Tongue (tissue), 2 donors: ENCODE results near the gene MYL7. TPM values are rescaled to one million over a fixed set of nuclear protein-coding genes. Genes with fewer than 3 reads are reported as not detected.
A peak's percentile ranks its signal among the peaks of the same experiment; 100 is the strongest.
"Not testable (repeated sequence)": the region's sequence is repeated elsewhere in the genome, so short reads cannot be mapped to it uniquely, and the experiment has no call there.

ENCODE experiments used
- DNase-seq: peaks from one replicate; pipeline ENCODE4 v3.0.0-alpha.2; 2015
- total RNA-seq: library from RNA; depleted of rRNA; stranded (reverse); fragments of >200 nt; gene quantifications from one replicate; pipeline ENCODE4 v1.2.3, GENCODE V29; 2014

Gene MYL7
- total RNA-seq, 1 donor from 2014 or later = not detected

DNA sequence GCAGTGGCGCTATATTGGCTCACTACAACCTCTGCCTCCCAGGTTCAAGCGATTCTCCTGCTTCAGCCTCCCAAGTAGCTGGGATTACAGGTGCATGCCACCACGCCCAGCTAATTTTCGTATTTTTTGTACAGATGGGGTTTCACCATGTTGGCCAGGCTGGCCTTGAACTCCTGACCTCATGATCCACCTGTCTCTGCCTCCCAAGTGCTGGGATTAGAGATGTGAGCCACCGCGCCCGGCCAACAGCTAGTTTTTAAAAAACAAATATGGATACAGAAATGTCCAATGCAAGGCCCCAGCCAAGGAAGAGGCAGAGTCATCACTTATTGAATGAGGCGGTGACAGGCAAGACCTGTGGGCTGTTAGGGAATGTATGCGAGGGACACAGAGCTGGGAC is 30.8 kb upstream of the MYL7 start:
- DNase-seq = not testable (repeated sequence)

DNA sequence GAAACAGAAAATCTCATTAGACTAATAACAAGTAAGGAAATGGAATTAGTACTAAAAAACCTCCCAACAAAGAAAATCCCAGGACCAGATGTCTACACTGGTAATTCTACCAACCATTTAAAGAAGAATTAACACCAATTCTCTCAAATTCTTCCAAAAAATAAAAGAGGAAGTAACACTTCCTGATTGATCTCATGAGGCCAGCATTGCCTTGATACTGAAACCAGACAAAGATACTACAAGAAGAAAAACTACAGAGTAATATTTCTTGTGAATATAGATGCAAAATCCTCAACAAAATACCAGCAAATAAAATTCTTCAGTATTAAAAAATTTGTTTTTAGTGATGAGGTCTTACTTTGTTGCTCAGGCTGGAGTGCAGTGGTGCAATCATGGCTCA is 26.8 kb upstream of the MYL7 start:
- no peak for DNase-seq

DNA sequence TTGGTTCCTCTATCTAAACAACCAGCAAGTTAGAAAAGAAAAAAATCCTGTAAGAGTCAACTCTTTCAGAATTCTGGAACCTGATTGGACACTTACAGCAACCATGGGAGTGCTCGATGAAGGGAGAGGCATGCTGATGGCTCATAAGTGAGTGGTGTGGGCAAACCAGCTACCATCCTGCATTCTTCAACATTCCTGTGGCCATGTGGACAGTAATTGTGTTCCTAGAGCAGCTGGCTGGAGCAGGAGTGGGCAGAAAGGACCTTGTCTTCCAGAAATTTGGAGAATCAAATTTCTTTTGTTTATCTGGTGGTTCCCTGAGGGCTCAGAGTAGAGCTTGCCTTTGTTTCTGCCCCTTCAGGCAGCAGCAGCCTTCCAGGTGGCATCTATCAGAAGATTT is 22.5 kb upstream of the MYL7 start:
- no peak for DNase-seq

DNA sequence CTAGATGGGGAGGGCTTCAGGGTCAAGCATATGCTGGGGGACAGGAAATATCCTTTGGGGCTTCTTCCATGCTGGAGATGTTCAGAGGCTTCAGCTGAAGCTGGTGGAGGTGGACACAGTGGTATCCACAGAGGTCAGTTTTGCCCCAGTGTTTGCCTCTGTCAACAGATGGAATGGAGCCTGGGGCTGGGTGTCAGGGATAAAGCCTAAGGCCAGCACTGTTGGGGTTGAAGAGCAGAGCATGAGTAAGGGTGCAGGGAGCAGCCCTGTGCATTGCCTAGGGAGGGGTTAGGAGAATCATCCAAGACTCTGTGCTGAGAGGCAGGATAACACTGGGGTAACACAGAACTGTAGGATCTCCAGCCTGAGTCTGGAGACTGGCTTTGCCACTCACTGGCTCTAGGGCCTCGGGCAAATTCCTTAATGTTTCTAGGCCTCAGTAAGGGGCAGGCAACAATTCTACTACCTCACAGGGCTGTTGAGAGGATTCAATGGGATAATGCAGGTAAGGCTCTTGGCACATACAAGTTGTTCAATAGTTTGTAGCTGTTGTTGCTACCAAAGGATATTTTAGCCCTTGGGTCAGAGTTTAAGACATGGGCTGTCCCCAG is 21.8 kb upstream of the MYL7 start:
- no peak for DNase-seq

- no peak for DNase-seq
Measured at GRCh38 chr7:44162179-44162578, 21.0 kb upstream of the MYL7 start.

- DNase-seq = no peak
Measured at GRCh38 chr7:44161371-44161770, 20.2 kb upstream of the MYL7 start.

DNA sequence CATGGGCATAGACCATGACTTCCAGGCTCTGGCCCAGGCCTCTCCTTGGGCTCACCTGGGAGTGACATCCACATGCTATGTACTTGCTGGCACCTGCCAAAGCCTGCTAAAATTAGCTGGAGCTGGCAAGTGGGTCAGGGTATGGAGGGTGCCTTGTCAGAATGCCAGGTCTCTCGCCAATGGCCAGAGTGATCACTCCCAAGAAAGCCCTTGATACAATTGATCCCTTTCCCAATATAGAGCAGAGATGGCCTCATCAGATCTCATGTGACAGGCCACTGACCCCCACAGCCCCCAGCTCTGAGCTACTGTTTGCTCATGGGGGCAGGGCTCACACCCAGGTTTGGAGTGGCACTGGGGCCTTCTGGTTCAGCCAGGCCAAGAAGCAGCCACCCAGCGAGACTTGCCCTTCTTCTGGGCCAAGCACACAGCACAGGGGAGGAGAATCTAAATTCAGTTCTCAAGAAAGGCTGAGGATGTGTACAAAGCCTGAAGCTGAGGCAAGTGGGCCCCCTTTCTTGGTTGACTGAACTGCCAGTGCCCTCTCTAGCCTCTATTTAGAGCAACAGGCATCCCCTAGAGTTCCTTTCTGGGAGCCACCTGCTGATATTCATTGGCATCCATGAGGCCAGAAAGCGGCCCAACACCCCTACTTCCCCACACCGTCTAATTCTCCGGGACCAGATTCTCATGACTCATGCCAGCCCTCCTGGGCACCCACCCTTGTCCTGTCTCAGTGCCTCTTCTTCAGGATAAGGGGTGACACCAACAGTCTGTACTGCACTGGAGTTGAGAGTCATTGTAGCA is 18.9 kb upstream of the MYL7 start:
- DNase-seq = no peak

DNA sequence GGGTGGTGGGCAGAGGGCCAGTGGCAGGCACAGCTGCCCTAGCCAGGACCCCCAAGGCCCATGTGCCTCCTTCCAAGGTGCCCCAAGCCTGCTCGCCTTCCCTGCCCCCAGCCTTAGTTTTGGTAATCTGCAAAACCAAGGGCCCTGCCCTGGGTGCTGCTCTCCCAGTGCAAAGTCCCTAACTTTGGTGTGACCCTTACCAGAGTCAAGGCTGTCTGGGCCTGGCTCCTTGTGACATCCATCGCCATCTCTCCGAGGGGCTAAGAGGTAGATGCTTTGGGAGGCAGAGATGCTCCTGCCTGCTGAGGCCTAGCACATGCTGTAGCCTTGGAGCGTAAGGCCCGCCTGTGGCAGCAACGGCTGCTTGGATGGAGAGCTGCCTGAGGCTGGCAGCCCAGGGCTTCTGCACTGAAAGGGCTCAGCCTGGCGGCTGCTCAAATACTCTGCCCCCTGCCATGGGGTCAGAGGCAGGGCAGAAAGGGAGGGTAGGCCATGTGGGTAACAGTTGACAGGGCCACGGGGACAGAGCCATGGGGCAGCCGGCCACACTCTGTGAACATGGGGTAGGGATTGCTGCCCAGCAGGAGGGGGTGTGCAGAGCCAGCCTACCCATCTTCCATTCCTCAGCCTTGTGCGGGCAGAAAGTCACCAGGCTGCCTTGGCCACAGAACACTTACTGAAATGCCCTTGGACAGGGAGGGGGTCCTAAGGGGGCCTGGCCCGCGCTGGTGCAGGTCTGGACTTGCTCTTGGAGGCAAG is 17.9 kb upstream of the MYL7 start:
- DNase-seq = no peak

DNA sequence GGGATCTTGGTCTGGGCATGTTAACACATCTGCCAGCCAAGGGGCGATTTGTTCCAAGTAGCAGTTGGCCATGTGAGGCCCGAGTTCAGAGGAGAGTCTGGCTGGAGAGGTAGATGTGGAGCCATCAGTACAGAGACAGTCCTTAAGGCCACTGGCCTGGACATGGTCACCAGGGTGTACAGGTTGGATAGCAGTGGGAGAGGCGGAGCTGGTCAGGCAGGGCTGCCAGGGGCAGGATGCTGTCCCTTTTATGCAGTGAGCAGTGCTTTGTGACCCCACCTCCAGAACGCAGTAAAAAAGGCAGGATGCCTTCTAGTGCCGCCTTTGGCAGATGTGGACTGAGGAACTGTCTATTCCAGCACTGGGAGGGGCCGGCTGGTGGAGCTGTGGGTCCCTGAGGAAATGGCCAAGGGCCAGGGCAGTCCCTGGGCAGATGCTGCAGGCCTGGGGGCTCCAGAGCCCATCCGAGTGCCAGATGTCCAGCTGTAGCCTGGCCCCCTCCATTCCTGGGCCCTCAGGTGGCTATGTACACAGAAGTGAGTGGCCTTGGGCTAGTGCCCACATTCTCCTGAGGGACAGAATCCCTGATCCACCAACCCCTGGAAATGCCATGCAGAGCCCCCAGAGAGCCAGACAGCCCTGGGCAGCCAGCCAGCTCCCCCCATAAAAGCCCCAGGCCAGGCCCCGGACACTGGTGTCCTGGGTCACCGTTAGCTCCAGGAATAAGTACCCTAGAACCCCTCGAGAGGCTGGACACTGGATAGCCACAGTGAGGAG is 17.2 kb upstream of the MYL7 start:
- no peak for DNase-seq

DNA sequence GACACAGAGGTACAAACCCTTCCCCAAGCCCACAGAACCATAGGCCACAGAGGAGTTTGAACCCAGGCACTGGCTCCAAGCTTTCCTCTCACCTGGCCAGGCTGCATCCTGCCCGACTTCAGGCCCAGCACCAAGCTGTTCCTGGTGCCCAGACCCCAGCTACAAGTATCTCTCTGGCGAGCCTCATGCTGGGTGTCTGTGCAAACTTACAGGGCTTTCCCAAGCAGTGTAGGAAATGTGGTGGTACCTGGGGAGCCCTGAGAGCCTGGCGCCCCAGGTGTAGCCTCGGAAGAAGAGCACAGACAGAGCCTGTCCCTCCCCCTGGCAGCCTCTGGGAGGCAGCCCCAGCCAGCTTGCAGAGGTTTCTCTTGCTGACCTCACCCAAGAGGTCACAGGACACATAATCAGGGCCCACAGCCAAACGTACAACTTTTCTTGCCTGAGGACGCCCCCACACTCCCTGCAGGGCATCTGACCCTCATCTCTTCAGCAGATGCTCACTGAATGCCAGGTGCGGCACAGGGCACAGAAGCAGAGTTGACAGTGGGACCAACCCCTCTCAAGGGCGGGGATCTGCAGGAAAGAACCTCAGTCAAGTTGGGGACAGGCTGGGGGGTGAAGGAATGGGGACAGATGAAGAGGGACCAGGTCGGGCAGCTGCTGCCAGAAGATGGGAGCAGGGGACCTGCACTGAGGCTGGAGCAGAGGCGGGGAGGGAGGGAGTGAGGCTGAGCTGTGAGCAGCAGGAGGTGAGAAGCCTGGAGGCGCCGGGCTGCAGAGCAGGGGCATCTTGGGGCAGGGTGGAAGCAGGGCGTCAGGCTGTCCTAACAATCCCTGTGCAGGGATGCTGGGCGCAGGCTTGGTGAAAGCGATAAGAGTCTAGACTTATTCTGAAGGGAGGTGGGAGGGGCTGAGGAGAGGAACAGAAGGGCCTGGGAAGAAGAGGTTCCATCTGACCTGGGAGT is 16.3 kb upstream of the MYL7 start:
- DNase-seq = no peak

- no peak for DNase-seq
Measured at GRCh38 chr7:44156453-44157010, 15.4 kb upstream of the MYL7 start.

GRCh38 chr7:44155191-44156185 is 14.4 kb upstream of the MYL7 start:
- DNase-seq = no peak

- no peak for DNase-seq
Measured at GRCh38 chr7:44154703-44155102, 13.6 kb upstream of the MYL7 start.

- DNase-seq = no peak
Measured at GRCh38 chr7:44153948-44154335, 12.8 kb upstream of the MYL7 start.

DNA sequence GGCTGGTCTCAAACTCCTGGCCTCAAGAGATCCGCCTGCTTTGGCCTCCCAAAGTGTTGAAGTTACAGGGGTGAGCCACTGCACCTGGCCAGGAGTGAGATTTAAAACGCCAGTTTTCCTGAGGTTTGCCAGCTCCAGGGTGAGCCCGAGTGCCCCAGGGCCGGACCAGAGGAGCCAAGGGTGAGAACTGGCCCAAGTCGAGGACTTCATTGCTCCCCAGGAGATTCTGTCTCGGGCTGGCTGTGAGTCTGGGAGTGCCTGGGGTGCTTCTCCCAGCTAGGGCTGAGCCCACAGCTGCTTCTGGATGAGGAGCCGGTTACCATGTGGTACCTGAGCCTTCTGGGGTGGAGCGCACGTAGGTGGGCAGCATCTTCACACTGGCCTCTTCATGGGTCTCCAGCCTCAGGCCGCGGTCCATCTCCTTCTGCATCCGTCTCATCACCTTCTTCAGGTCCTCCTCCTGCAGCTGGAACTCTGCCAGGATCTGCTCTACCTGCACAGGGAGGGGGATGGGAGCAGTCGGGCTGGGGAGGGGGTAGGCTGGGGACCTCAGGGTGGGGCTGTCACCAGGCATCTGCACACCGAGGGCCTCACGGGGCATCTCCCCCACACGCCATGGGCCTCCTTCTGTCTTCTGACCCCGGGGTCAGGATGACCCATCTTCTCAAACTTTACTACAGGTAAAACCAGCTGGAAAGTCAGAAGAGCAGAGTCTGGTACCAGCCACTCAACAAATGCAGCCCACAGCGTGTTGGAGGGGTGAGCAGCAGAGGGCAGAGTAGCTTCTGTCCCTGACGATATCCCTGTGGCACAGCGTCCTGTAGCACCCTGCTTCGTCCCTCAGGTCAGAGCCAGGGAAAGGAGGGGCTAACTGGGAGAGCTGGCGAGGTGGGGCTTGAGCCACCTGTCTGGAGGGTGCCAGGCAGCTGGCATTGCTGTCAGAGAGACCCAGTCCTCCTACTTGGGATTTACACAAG is 12.1 kb upstream of the MYL7 start:
- DNase-seq = no peak

DNA sequence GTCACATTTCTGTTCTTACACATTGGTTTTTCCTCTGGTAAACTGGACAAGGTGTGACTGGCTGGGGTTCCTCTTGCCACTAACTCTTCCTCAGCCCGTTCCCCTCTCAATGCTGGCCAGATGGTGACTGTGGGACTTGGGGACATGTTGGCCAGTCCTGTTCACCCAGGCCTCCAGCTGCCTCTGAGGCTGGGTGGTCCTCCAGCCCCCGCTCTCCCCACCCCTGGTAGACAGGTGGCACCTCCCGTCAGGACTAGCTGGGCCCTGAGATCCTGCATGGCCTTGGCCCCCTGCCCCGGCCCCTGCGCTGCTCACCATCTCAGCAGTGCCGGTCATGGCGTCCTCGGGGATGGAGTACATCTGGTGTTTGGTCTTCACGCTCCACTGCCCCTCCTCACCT is 10.8 kb upstream of the MYL7 start:
- no peak for DNase-seq

- peak; percentile 33 for DNase-seq
Measured at GRCh38 chr7:44150966-44151941, 10.1 kb upstream of the MYL7 start.
